LoVo (cell line): ENCODE results near the gene CDC25B.
A peak's percentile ranks its signal among the peaks of the same experiment; 100 is the strongest.
"Not testable (repeated sequence)": the region's sequence is repeated elsewhere in the genome, so short reads cannot be mapped to it uniquely, and the experiment has no call there.

ENCODE experiments used
- DNase-seq: peaks from one replicate; pipeline ENCODE4 v3.0.0-alpha.2; 2016; ENCODE audit warnings: low spot score

Gene CDC25B

GRCh38 chr20:3785240-3786125 is 10.6 kb upstream of the CDC25B start:
- DNase-seq = no peak

DNA sequence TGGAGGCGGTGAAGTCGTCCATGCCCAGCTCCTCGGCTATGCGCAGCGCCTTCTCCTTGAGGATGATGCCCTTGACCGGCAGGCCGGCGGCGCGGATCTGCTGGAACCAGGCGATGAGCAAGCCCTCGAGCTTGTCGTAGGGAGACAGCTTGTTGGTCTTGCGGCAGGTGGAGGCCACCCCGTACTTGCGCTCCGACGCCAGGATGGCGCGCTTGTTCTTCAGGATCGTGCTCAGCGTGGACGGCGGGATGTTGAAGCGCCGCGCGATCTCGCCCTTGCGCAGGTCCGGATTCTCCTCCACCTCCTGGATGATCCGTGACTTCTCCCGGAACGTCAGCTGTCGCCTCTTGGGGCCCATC is 10.0 kb upstream of the CDC25B start:
- DNase-seq = peak; percentile 47

- peak; percentile 92 for DNase-seq
Observed at GRCh38 chr20:3786665-3787323, 9.3 kb upstream of the CDC25B start, which contains the start of gene CENPB. CENPB (minus strand) TSS chr20:3786740; CDS start chr20:3786483, 257 bp downstream.

- DNase-seq = no peak
Observed at GRCh38 chr20:3787324-3788014, 8.6 kb upstream of the CDC25B start.

DNA sequence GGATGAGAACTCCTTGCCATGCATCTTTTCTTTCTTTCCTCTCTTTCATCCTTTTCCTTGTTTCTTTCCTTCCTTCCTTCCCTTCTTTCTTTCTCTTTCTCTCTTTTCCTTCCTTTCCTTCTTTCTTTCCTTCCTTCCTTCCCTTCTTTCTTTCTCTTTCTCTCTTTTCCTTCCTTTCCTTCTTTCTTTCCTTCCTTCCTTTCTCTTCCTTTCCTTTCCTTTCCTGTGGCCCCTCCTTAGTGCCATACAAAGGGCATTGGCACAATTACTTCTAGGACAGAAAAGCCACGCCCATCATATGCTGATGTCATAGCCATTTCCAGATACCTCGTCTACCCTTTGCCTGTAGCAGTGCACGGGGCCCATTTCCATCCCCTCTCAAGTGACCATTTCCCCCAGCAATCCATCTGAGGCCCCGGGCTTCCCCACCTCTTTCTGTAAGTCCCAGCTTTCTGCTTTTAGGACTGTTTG is 7.4 kb upstream of the CDC25B start:
- no peak for DNase-seq

DNA sequence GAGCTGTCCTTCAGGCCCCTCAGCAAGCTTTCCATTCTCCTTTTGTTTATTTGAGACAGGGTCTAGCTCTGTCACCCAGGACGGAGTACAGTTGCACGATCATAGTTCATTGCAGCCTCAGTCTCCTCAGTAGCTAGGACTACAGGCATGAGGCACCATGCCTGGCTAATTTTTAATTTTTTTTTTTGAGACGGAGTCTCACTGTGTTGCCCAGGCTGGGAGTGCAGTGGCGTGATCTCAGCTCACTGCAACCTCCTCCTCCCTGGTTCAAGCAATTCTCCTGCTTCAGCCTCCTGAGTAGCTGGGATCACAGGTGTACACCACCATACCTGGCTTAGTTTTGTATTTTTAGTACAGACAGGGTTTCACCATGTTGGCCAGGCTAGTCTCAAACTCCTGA is 6.9 kb upstream of the CDC25B start:
- not testable (repeated sequence) for DNase-seq

DNA sequence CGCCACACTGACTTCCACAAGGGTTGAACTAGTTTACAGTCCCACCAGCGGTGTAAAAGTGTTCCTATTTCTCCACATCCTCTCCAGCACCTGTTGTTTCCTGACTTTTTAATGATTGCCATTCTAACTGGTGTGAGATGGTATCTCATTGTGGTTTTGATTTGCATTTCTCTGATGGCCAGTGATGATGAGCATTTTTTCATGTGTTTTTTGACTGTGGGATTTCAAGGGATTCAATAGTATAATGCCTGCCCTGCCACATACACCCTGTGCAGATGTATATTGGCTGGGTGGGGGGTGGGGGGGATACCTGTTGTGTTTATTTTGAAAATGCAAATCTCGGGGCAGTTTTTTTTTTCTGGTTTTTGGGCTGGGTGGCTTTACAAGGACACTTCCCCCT is 1.9 kb upstream of the CDC25B start:
- DNase-seq = not testable (repeated sequence)

GRCh38 chr20:3794701-3795420 is 1.2 kb upstream of the CDC25B start:
- DNase-seq = no peak

- DNase-seq = no peak
Observed at GRCh38 chr20:3796477-3797225, 541 bp downstream of the CDC25B start.

GRCh38 chr20:3797226-3797545 is 1.1 kb downstream of the CDC25B start:
- no peak for DNase-seq

GRCh38 chr20:3797592-3798372 is 1.7 kb downstream of the CDC25B start:
- peak; percentile 62 for DNase-seq

GRCh38 chr20:3798373-3798768 is 2.3 kb downstream of the CDC25B start:
- no peak for DNase-seq

GRCh38 chr20:3798908-3799248 is 2.8 kb downstream of the CDC25B start:
- no peak for DNase-seq

GRCh38 chr20:3800256-3800877 is 4.3 kb downstream of the CDC25B start:
- no peak for DNase-seq

GRCh38 chr20:3800878-3801260 is 4.8 kb downstream of the CDC25B start:
- no peak for DNase-seq

- DNase-seq = no peak
Observed at GRCh38 chr20:3801299-3801698, 5.2 kb downstream of the CDC25B start.

DNA sequence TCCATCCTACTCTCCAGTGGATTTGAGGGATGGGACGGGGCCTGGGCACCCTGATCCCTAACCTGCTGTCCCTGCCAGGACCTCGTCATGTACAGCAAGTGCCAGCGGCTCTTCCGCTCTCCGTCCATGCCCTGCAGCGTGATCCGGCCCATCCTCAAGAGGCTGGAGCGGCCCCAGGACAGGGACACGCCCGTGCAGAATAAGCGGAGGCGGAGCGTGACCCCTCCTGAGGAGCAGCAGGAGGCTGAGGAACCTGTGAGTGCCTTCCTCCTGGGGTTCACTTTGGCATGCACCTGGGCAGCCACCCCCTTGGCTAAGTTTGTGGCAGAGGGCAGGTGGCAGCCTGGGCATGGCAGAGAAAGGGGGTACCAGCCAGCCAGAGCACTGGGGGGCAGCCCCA is 5.7 kb downstream of the CDC25B start:
- DNase-seq = no peak

DNA sequence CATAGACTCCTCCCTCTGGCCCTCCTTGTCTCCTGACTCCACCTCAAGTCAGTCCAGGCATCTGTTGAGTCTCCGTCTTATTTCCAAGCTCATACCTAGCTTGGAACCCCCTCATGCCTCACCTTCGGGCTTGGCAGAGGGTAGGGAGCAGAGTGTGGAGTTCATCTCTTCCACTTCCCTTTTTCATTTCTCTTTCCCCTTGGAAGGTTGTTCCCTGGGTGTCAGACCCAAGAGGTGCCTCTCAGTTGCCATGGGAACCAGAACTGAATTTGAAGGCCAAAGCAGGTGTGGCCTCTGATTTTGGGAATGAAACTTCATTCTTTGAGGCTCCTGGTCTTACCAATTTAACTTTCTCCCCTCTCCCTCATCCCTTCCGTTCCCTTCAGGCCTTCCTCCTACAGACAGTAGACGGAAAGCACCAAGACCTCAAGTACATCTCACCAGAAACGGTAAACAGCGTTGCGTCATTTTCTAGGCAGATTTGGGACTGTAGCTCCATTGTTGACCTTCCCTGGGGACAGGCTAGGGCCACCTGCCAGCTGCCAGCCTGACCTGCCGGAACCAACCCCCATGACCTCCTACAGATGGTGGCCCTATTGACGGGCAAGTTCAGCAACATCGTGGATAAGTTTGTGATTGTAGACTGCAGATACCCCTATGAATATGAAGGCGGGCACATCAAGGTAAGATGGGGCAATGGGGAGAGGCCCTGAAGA is 6.6 kb downstream of the CDC25B start:
- no peak for DNase-seq

DNA sequence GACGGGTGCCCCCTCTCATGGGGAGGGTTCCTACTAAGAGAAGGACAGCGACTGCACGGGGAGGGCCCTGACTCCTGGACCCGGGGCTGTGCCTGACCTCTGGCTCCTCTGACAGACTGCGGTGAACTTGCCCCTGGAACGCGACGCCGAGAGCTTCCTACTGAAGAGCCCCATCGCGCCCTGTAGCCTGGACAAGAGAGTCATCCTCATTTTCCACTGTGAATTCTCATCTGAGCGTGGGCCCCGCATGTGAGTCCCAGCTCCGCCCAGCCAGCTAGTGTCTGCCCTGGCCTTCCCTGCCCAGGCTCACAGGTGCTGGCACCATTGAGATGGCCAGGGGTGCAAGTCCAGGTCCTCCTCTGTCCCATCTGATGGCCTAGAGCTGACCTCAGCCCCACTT is 7.2 kb downstream of the CDC25B start:
- no peak for DNase-seq

DNA sequence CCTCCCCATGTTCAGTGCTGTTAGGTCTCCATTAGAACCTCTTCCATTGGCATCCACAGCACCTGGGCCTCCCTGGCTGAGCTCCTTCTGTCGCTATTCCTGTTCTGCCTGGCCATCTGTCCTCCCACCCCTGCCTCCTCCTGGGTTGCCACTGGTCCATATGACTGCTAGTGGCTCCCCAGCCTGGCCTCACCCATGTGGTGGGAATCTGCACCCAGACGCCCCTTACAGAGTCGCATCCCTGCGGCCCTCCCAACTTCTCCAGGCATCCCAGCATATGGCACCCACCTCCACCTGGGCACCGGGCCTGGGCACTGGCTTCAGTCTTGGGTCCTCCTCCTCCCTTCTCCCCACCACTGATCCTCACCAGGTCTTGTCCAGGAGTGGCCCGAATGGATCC is 7.7 kb downstream of the CDC25B start:
- DNase-seq = no peak
